Ascending aorta (tissue), 2 donors: ENCODE data around the gene WNT2. TPM values are rescaled to one million over a fixed set of nuclear protein-coding genes. Genes with fewer than 3 reads are reported as not detected.

ENCODE experiments used
- DNase-seq, 2 donors: peaks; one replicate each; pipeline ENCODE4 v3.0.0-alpha.2; 2019; ENCODE audit warnings: low spot score in 2 of 2
- H3K27ac ChIP-seq, 2 donors: fragments of 200-600 bp; sonication (generic); one replicate each; pipeline ENCODE4 v1.5.1; 2016 to 2017; ENCODE audit warnings: mild to moderate bottlenecking in 1 of 2
- H3K27me3 ChIP-seq: fragments of 200-600 bp; sonication (generic); one replicate; pipeline ENCODE4 v1.5.1; 2017
- H3K36me3 ChIP-seq, 2 donors: fragments of 200-600 bp; sonication (generic); one replicate each; pipeline ENCODE4 v1.5.1; 2016
- H3K4me1 ChIP-seq, 2 donors: fragments of 200-600 bp; sonication (generic); one replicate each; pipeline ENCODE4 v1.5.1; 2016 to 2017; ENCODE audit warnings: mild to moderate bottlenecking in 1 of 2
- H3K4me3 ChIP-seq, 2 donors: fragments of 200-600 bp; sonication (generic); one replicate each; pipeline ENCODE4 v1.5.1; 2016 to 2017; ENCODE audit warnings: mild to moderate bottlenecking in 1 of 2
- H3K9me3 ChIP-seq, 2 donors: fragments of 200-600 bp; sonication (generic); one replicate each; pipeline ENCODE4 v1.5.1; 2016
- intact Hi-C: fragments of 100-400 bp; cut with DNase I; formaldehyde crosslinking; loops from one replicate; pipeline ENCODE4 v1.15.1; 2023
- total RNA-seq: library from RNA; depleted of rRNA; stranded (reverse); fragments of >200 nt; gene quantifications from one replicate; pipeline ENCODE4 v1.1.0, GENCODE V29; 2016
- TF ChIP-seq, protein P1 (sequence below), 3 experiments: fragments of 200-600 bp in 2 of 3; fragments of 450-650 bp in 1 of 3; sonication (generic) in 2 of 3; IDR thresholded peaks; one replicate each; pipeline ENCODE4 v1.5.1; 2016 to 2019; ENCODE audit warnings: antibody characterized with exemption in 3 of 3, mild to moderate bottlenecking in 1 of 3, moderate library complexity in 1 of 3

The WNT2 gene
- total RNA-seq, 1 donor from 2014 or later = 6.1 TPM

DNA sequence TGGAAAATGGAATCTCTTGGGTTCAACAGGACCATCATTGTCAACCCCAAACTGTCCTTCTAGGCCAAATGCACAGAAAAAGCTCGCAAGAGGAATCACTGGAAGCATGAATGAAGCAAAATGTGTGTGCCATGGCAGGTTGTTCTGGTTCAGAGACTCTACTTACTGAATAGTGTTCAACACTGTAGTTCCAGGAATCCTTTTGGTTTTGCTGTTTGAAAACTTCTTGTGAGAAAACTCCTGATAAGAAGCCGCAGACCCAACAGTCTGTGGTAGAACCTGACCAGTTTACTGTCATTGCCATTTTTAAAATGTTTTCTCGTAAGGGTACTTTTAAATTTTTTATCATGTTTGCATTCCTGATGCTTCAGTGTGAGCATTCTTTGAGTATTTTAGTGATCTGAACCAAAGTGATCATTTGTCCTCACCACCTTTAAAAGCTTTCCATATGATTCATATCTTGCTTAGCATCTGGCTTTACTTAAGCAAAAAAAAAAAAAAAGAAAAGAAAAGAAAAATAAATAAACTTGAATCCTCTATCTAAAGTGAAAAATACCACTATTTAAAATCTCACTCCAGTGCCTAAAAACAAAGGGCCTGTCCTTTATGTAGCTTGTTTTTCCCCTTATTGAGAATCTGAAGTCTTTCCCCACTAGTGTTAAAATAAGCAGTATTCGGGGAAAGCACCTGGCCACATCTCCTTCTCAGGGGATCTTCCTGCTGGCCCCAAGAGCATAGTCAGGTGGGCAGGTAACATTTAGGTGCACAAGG lies 92.4 kb downstream of the WNT2 start:
- Histone ChIP-seq H3K9me3 (no peaks in the 10 kb centered on the region), H3K4me3 (no peak overlapping the region), H3K27me3 (no peaks in the 10 kb centered on the region), H3K4me1 (no peaks in the 10 kb centered on the region), H3K36me3 (peaks cover 0 to under 1% of the 10 kb centered on the region in 2 donors), H3K27ac (no peak overlapping the region)
- TF ChIP-seq, protein P1, sequence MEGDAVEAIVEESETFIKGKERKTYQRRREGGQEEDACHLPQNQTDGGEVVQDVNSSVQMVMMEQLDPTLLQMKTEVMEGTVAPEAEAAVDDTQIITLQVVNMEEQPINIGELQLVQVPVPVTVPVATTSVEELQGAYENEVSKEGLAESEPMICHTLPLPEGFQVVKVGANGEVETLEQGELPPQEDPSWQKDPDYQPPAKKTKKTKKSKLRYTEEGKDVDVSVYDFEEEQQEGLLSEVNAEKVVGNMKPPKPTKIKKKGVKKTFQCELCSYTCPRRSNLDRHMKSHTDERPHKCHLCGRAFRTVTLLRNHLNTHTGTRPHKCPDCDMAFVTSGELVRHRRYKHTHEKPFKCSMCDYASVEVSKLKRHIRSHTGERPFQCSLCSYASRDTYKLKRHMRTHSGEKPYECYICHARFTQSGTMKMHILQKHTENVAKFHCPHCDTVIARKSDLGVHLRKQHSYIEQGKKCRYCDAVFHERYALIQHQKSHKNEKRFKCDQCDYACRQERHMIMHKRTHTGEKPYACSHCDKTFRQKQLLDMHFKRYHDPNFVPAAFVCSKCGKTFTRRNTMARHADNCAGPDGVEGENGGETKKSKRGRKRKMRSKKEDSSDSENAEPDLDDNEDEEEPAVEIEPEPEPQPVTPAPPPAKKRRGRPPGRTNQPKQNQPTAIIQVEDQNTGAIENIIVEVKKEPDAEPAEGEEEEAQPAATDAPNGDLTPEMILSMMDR (IDR thresholded peaks at IDR 0.05) = no peak
- intact Hi-C loops = no loop called here
- DNase-seq = no peak

DNA sequence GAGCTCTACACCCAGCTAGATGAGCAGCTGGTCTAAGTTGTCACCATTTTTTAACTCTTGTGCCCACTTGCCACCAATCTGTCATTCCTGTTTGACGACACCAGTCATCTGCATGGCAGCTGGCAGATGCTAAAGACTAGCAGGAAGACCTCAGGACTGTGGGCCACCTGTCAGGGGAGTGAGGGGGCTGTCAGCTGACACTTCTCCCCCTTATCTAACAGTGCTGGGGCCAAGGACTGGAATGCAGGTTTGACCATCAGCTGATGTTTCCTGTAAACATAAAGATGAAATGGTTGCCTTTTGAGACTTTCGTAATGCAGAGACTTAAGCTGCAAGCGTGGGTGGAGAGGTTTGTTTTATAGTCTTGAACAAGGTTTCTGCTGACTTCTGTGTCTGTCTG lies 93.5 kb downstream of the WNT2 start:
- DNase-seq = no peak
- intact Hi-C loops = no loop called here
- Histone ChIP-seq H3K27me3 (no peaks in the 10 kb centered on the region), H3K4me1 (no peaks in the 10 kb centered on the region), H3K4me3 (no peak overlapping the region), H3K36me3 (peaks cover 0 to 4% of the 10 kb centered on the region in 2 donors), H3K9me3 (no peaks in the 10 kb centered on the region), H3K27ac (no peak overlapping the region)
- TF ChIP-seq, protein P1 (IDR thresholded peaks at IDR 0.05) = no peak

DNA sequence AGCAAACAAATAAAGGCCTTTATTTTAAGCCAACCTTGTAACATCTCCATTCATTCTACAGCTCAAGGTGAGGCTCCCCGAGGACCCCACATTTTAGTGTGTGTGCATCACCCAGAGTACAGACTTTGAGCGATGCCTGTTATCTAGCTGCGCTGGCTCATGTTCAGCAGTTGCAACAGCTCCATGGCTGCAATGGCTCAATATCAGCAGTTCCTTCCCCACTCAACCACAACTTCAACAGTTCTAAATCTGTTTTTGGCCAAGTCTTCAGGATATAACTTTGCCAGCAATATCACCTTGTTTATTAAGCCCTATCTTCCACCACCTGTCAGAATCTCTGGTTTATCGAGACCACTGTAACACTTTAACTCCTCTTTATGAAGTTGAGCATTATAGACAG lies 95.8 kb downstream of the WNT2 start:
- TF ChIP-seq, protein P1 (IDR thresholded peaks at IDR 0.05) = no peak
- H3K9me3 ChIP-seq = no peaks in the 10 kb centered on the region
- H3K4me3 ChIP-seq = no peak overlapping the region
- intact Hi-C loops = no loop called here
- no peak overlapping the region for H3K27ac ChIP-seq
- H3K36me3 ChIP-seq = peaks cover under 1 to 17% of the 10 kb centered on the region in 2 donors
- H3K27me3 ChIP-seq = no peaks in the 10 kb centered on the region
- DNase-seq = no peak
- H3K4me1 ChIP-seq = no peaks in the 10 kb centered on the region

DNA sequence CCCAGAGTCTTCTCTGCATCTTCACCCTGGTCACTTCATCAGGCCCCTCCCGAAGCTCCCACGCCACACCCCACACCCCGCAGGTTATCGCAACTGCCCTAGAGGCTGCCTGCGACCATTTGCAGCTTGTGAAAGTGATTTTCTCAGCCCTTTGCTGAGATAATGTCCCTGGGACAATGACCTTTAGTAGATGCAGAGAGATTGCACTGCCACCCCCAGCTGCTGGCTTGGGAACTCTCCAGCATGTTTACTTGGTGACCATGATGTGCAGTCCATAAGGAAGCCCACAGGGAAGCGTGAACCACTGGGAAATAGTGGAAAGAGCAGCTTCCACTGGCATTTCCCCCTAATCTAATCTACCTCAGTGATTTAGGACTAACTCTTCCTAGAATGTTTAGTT lies 97.3 kb downstream of the WNT2 start:
- no peaks in the 10 kb centered on the region for H3K27me3 ChIP-seq
- no peaks in the 10 kb centered on the region for H3K4me1 ChIP-seq
- no peak for DNase-seq
- H3K27ac ChIP-seq = no peak overlapping the region
- H3K36me3 ChIP-seq = peaks cover 4 to 30% of the 10 kb centered on the region in 2 donors
- H3K4me3 ChIP-seq = no peak overlapping the region
- intact Hi-C loops = no loop called here
- TF ChIP-seq, protein P1 (IDR thresholded peaks at IDR 0.05) = no peak
- no peaks in the 10 kb centered on the region for H3K9me3 ChIP-seq

Other genes with a start within 250 kb of the WNT2 start
- gene ASZ1, start 104.4 kb upstream of the WNT2 start, total RNA-seq = not detected
- 0.21 TPM for gene CFTR, start 157.0 kb upstream of the WNT2 start, total RNA-seq